ENCODE data around the gene TMEM91.
"Not testable (repeated sequence)": the region's sequence is repeated elsewhere in the genome, so short reads cannot be mapped to it uniquely, and the experiment has no call there.

The TMEM91 gene

DNA sequence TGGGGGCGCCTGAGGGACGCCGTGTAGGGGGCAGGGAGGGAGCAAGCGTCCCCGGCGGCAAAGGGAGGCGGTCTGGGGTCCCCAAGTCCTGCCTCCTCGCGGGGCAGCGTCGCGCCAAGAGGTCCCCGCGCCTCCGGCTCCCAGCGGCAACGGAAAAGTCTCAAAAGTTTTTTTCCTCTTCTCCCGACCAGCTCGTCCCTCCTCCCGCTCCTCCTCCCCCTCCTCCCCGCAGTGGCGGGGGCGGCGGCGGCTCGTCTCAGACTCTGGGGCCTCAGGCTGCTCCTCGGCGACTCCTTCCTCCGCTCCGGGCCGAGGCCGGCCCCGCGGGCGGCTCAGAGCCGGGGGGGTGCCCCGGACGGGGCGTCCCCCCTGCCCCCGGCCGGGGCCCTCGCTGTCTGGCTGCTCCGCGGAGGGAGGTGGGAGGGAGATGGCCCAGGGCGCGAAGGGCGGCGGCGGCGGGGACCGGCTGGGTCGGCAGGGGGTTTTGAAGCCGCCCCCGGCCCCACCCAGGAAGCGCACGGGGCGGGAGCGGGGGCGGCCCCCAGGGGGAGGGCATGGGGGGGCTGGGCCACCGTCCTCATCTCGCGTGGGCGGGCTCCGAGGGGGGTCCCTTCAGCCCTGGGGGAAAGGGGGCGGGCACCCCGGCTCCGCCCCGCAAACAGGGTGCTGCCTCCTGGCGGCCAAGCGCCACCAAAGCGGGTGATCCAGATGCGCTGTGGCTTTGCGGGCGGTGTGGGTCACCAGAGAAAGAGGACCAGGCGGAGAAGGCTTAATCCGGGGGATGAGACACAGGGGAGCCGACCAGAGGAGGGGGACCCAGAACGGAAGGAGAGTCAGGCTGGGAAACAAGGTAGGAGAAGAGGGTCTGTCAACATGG is 22.6 kb upstream of the TMEM91 start, which contains the start of gene TGFB1:
TGFB1 (minus strand) TSS at position 457 of the 877 bp plus-strand sequence. CDS start 878 bp downstream, outside the sequence.
- DNase-seq = peak; percentile 89 to 90

DNA sequence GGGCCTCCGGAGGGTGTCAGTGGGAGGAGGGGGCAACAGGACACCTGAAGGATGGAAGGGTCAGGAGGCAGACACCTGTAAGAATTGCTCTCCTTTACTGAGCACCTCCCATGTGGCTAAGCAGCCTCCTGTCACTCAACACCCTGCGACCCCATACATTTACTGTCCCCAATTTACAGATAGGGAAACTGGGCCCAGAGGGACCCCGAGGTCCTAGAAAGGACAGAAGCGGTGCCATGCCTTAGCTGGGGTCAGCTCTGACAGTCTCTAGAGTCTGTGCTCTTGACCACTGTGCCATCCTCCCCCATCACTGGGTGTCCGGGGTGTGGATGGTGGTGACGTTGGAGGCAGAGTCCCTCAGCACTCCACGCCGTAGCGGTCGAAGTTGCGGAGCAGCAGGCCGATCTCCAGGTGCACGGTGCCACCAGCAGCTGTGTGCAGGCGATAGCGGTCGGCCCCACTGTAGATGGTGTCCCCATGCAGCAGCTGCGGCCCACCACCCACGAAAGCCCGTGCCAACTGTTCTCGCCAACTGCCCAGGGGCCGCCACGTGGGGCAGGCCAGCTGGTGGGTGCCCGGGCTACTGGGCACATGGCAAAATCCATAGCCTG is 21.9 kb upstream of the TMEM91 start:
- DNase-seq = no peak

DNA sequence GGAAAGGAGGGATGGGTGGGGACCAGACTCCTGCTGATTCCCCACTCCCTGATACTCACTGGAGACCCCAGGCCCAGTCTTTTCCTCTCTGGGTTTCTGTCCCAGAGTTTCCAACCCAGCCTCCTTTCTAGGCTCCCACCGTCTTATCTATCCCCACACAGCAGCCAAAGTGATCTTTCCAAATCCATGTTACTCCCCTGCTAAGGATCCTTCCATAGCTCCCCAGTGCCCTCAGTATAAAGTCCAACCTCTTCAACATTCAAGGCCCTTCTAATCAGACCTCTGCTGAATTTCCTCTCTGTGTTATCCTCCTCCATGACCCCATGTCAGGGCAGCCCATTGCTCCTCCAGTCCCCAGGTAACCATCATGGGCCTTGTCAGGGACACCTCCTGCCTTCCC is 21.3 kb upstream of the TMEM91 start:
- DNase-seq = no peak

- no peak for DNase-seq
Measured at GRCh38 chr19:41355802-41356201, 20.5 kb upstream of the TMEM91 start.

DNA sequence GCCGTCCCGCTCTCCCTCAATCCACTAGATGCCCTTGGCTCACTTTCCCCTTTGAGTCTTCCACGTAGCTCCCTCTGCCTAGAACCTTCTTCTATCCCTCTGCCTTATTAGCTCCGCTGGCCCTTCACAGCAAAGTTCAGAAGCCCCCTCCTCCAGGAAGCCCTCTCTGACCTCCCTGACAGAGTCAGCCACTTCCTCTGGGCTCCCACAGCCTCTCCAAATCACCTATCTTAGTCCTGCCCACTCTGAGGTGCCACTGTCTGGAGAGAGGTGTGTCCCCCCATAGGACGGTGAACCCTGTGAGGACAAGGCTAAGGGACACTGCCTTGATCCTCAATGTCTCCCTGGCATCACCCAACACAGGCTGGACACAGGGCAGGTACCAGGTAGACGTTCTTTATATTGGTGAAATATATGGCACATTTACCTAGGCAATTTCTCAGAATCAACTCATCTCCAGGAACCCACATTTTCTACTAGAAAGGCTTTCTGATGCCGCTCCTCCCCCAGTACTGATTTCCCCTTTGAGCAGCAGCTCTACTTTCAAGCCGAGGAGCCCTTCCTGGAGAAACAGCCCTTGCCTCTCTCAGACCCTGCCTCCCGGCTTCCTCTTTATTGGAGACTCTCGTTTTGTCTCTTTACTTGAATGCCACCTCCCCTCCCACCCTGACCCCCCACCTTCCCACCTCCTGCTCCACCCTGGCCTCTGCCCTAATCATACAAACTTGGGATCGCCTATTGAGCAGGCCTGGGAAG is 19.2 kb upstream of the TMEM91 start:
- peak; percentile 50 to 53 for DNase-seq

DNA sequence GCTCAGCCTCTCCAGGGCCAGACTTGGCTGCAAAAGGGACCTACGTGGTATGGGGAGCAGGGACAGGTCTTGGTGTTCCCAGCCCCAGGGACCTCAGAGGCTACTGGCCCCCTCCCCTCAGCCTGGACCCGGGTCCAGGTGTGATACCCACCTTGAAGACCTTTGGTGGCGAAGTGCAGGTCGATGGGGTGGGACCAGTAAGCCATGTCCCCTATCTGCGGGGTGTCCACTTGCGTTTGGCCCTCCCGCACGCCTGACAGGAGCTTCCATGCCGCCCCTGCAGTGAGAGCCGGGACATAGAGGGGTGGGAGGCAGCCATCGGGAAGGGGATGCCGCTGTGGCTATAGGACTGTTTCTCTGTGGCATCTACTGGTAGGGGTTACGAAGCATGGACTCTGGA is 18.6 kb upstream of the TMEM91 start:
- no peak for DNase-seq

GRCh38 chr19:41359741-41360140 is 16.6 kb upstream of the TMEM91 start:
- DNase-seq = no peak

GRCh38 chr19:41362143-41362847 is 14.0 kb upstream of the TMEM91 start:
- no peak for DNase-seq

GRCh38 chr19:41363371-41363752 is 13.0 kb upstream of the TMEM91 start:
- no peak for DNase-seq

- DNase-seq = peak; percentile 99
Measured at GRCh38 chr19:41363753-41364523, 12.4 kb upstream of the TMEM91 start, which contains the start of gene B9D2. B9D2 (minus strand) TSS chr19:41364149; CDS start chr19:41363519, 630 bp downstream.

- DNase-seq = peak; percentile 75 to 78
Measured at GRCh38 chr19:41364524-41365391, 11.6 kb upstream of the TMEM91 start.

DNA sequence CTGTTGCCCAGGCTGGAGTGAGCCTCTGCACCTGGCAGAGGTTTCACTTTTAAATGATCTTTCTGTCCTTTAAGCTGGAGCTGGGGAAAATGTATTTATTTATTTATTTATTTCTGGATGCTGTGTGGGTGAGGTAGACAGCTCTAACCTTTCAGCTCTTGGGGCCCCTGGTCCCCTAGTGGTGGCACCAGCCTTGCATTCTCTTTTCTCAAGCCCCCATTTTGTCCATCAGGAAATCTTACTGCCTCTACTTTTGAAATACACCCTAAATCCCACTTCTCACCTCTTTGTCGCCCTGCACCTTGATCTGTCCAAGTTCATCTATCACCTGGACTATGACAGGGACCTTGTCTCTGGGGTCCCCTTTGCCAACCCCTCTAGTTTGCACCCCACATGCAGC is 10.2 kb upstream of the TMEM91 start:
- peak in 1 of 2 donors; percentile 24 for DNase-seq

GRCh38 chr19:41367848-41368301 is 8.5 kb upstream of the TMEM91 start:
- peak; percentile 67 to 77 for DNase-seq

DNA sequence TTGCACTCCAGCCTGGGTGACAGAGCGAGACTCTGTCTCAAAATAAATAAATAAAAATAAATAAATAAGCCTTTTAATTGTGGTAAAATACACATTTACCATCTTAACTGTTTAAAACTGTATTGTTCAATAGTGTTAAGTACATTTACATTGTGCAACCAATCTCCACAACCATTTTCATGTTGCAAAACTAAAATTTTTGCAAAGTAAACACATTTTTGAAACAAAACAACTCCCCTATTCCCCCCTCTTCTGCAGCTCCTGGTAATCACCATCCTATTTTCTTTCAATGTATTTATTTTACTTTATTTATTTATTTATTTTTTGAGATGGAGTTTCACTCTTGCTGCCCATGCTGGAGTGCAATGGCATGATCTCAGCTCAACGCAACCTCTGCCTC is 6.6 kb upstream of the TMEM91 start:
- DNase-seq = no peak

GRCh38 chr19:41371119-41371518 is 5.2 kb upstream of the TMEM91 start:
- DNase-seq = not testable (repeated sequence)

DNA sequence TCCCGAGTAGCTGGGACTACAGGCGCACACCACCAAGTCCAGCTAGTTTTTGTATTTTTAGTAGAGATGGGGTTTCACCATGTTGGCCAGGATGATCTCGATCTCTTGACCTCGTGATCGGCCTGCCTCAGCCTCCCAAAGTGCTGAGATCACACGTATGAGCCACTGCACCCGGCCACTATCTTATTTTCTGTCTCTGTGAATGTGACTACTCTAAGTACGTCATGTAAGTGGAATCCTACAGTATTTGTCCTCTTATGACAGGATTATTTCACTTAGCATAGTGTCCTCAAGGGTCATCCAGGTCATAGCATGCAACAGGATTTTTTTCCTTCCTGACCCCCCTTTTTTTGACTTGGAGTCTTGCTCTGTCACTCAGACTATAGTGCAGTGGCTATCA is 4.8 kb upstream of the TMEM91 start:
- DNase-seq = no peak

DNA sequence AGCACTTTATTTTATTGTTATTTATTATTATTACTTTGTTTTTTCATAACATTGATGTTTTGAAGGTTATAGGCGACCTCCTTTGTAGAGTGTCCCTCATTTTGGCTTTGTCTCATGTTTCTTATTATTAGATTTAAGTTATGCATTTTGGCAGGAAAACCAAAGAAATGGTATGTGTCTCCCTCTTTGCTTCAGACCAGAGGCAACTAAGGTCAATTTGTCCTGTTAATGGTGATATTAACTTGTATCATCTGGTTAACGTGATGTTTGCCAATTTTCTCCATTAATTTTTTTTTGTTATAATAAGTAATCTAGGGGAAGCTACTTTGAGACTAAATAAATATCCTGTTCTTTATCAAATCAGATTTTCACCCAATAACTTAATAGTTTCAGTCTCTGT is 3.8 kb upstream of the TMEM91 start:
- no peak for DNase-seq

GRCh38 chr19:41373993-41374392 is 2.3 kb upstream of the TMEM91 start:
- DNase-seq = no peak

DNA sequence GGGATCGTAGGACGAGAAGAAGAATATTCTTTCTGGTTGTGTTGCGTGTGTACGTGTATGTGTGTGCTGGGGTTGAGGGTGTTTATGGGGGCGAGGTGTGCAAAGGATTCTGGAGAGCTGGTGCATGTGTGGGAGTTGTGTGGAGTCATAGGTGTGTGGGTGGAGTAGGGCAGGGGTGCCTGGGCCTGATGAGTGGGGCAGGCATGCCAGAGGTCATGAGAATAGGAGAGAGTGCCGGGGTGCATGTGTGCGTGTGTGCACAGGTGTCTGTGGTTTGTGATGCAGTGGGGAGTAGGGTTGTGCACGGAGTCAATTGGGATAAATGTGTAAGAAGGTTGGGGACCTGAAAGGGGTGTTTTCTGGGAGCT is 649 bp downstream of the TMEM91 start:
- peak; percentile 66 to 87 for DNase-seq

DNA sequence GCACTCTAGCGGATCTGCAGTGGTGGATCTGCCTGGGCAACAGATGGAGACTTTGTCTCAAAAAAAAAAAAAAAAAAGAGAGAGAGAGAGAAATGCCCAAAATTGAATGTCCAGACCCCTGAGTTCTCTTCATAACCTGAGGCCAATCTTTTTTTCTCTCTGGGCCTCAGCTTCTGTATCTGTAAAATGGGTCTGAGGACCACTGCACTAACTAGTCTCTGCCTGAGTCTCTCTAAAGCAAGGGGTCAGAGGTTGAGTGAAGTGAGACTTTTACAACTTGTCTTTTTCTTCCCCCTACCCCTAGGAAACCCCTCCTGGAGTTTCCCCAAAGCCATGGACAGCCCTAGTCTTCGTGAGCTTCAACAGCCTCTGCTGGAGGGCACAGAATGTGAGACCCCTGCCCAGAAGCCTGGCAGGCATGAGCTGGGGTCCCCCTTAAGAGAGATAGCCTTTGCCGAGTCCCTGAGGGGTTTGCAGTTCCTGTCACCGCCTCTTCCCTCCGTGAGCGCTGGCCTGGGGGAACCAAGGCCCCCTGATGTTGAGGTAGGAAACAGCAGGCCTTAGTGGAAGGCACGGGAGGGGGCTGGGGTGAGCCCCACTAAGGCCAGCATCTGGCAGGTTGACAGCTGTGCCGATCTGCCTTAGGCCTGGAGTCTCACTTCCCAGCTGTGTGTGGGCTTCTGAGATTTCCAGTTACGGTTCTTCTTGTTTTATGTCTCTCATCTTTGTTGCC is 1.8 kb downstream of the TMEM91 start:
- DNase-seq = peak; percentile 27 to 49
